BJ (cell line): Measurements from ENCODE around the gene FBXO11. TPM values are rescaled to one million over a fixed set of nuclear protein-coding genes. Genes with fewer than 3 reads are reported as not detected.

Experiments used
- CTCF ChIA-PET: fragments of 350-600 bp; formaldehyde crosslinking; extraction: SDS; loops from one replicate; lab custom pipeline; 2021; ENCODE audit warnings: antibody characterized with exemption, inconsistent platforms; lab: Yijun Ruan, JAX
- POLR2A ChIA-PET: fragments of 300-600 bp; sonication (Branson Sonifier 250); formaldehyde crosslinking; extraction: SDS; loops from one replicate; lab custom pipeline; 2021; ENCODE audit warnings: antibody characterized with exemption; lab: Charles Lee
- DNase-seq: peaks from one replicate; pipeline ENCODE4 v3.0.0-alpha.2; 2011; ENCODE audit warnings: low read depth
- H3K27me3 ChIP-seq: 2 replicates; pipeline ENCODE4 v1.6.0; 2011; ENCODE audit warnings: low read length; ENCODE audit not compliant: control insufficient read depth, insufficient read depth
- H3K36me3 ChIP-seq: 2 replicates; pipeline ENCODE4 v1.5.1; 2011; ENCODE audit warnings: low read length; ENCODE audit not compliant: control insufficient read depth, insufficient read depth
- H3K4me3 ChIP-seq: 2 replicates; pipeline ENCODE4 v1.5.1; 2011; ENCODE audit warnings: low read depth, mild to moderate bottlenecking, control low read depth, low read length
- CTCF ChIP-seq: IDR thresholded peaks from 2 replicates; pipeline ENCODE4 v1.5.1; 2011; ENCODE audit warnings: low read depth, mild to moderate bottlenecking, control low read depth, inconsistent platforms, low read length, moderate library complexity; ENCODE audit not compliant: insufficient read depth
- polyA plus RNA-seq: library from polyadenylated mRNA; depleted of rRNA; stranded (reverse); fragments of >200 nt; gene quantifications from 2 replicates; pipeline ENCODE4 v1.2.3, GENCODE V29; 2011

Gene FBXO11
- polyA plus RNA-seq, 1 experiment, result 21.5 TPM

- Histone ChIP-seq H3K4me3 (no peak overlapping the region), H3K27me3 (no peaks in the 10 kb centered on the region), H3K36me3 (peaks cover 8% of the 10 kb centered on the region)
- CTCF ChIA-PET, result no interaction called here
- POLR2A ChIA-PET, result no interaction called here
- TF ChIP-seq CTCF, result no peak
- no peak for DNase-seq
Measured at GRCh38 chr2:47811668-47812067, 94.6 kb downstream of the FBXO11 start.

GRCh38 chr2:47810850-47811249, 95.4 kb downstream of the FBXO11 start:
- ChIA-PET POLR2A (no interaction called here), CTCF (interaction anchor here (1.0 kb wide), 1 partner anchor 13 kb away, joined by 3 read pairs; no protein-coding TSS in a partner anchor)
- H3K4me3 ChIP-seq, result no peak overlapping the region
- DNase-seq, result no peak
- H3K27me3 ChIP-seq, result no peaks in the 10 kb centered on the region
- no peak for TF ChIP-seq CTCF
- peaks cover 6% of the 10 kb centered on the region for H3K36me3 ChIP-seq

GRCh38 chr2:47809903-47810302, 96.4 kb downstream of the FBXO11 start:
- ChIA-PET POLR2A (no interaction called here), CTCF (interaction anchor here (1.0 to 1.6 kb wide), 2 partner anchors 8 to 14 kb away, joined by 3 read pairs; no protein-coding TSS in a partner anchor)
- no peak for TF ChIP-seq CTCF
- no peak for DNase-seq
- no peaks in the 10 kb centered on the region for H3K27me3 ChIP-seq
- H3K4me3 ChIP-seq, result no peak overlapping the region
- H3K36me3 ChIP-seq, result peaks cover 2% of the 10 kb centered on the region

- POLR2A ChIA-PET, result no interaction called here
- no peak for TF ChIP-seq CTCF
- CTCF ChIA-PET, result interaction anchor here (1.0 to 1.6 kb wide), 2 partner anchors 9 to 17 kb away, joined by 3 read pairs; no protein-coding TSS in a partner anchor
- Histone ChIP-seq H3K4me3 (no peak overlapping the region), H3K27me3 (no peaks in the 10 kb centered on the region), H3K36me3 (peaks cover 8% of the 10 kb centered on the region)
- DNase-seq, result no peak
Measured at GRCh38 chr2:47808614-47809013, 97.7 kb downstream of the FBXO11 start.

GRCh38 chr2:47805850-47806249, 100.4 kb downstream of the FBXO11 start:
- POLR2A ChIA-PET, result no interaction called here
- no peaks in the 10 kb centered on the region for H3K27me3 ChIP-seq
- H3K36me3 ChIP-seq, result peaks cover 16% of the 10 kb centered on the region
- CTCF ChIA-PET, result interaction anchor here (1.1 kb wide), 1 partner anchor 15 kb away, joined by 3 read pairs; no protein-coding TSS in a partner anchor
- TF ChIP-seq CTCF, result no peak
- no peak for DNase-seq
- no peak overlapping the region for H3K4me3 ChIP-seq
